Limb (tissue), 2 donors: ENCODE data around the gene SMAP1.

Experiments
- DNase-seq, 2 donors: peaks; one replicate each; pipeline ENCODE4 v3.0.0-alpha.2; 2016; ENCODE audit errors: extremely low spot score in 2 of 2

The SMAP1 gene

DNA sequence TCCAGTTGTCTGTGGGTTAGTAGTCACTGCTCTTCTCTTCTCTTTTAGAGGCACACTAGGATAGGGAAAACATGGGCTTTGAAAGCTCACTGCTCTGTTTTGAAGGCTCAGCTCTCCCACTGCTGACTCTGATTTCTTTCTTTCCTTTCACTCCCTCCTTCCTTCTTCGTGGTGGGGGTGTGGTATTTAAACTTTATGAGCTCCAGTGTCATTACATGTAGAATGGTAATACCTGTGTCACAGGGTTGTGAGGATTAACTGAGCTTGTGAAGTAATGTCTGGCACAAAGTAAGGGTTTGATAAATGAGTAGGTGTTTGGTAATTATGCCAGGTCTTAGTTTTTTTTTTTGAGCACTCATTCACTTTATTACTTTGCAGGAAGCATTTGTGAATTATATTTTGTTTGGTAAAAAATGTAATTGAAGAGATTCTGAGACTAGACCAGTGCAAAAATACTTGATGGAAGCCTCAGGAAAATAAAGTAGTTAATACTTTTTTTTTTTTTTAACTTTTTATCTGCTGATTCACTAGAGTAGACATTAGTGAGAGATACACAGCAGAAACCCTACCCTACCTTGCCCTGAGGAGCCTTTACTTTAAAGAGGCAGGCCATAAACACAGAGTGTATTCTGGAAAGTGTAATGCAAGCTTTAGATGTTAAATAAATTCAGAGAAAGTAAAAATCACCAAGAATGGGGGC lies 17.3 kb downstream of the SMAP1 start:
- DNase-seq = no peak

DNA sequence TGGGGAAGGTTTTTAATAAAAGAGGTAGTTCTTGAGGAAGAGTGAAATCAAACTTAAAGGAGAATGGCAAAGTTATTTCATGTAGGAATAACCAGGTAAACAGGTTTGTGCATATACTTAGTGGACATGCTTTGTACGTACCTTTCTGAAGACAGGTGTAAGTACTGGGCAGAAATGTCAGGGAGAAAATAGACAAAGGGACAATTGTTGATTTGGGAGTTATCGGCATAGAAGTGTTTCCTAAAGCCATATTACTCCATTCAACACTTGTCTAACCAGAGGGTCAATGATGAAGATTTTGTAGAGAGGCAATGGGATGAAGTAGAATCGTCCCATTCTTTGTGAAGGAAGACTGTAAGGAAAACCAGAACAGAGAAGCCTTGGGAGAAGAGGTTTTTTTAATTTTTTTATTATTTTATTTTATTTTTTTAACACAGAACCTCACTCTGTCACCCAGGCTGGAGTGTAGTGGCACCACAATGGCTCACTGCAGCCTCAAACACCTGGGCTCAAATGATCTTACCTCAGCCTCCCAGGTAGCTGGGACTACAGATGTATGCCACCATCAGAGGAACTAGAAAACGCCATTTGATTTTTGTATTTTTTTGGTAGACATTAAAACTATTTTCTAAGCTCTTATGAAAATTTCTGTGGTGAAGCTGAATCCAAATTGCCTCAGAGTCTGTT lies 18.0 kb downstream of the SMAP1 start:
- no peak for DNase-seq

DNA sequence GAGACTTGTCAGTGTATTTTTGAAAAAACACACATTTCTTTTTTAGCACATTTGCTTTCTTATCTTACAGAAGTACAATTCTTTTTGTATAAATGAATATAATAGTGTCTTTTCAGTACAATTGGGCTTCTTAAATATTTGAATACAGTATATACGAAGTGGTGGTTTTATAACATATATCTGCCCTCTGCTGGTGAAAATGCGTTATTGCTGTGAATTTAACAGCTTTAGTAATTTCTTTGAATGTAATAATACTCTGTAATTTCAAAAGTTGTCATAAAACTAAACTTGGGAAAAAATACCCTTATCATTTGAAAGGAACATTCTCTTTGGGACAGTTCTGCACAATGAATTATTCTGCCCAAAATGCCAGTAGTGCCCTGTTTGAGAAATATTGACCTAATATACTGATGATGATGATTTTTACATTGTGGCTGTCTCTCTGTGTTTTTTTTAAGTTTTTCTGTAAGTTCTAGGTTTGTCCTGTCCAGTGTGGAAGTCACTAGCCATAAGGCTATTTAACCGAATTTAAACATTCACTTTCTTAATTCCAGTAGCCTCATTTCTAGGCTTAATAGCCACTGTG lies 19.0 kb downstream of the SMAP1 start:
- peak in 1 of 2 donors; percentile 70 for DNase-seq

DNA sequence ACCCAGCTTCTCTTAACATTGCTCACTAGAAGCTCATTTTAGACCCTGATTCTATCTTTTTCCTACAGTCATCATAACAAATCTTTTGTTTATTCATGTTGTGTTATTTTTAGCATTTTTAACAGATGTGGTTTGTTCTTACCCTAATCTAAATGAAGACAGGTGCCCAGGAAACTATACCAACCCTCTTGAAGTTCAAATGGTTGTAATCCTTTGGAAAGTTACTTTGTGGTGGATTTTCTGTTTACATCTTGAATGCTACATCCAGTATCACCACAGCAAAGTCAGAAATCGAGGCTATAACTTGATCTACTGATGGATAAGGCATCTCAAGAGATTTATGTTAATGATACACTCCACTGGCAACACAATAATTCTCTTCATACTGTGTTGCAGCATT lies 26.2 kb downstream of the SMAP1 start:
- DNase-seq = no peak

DNA sequence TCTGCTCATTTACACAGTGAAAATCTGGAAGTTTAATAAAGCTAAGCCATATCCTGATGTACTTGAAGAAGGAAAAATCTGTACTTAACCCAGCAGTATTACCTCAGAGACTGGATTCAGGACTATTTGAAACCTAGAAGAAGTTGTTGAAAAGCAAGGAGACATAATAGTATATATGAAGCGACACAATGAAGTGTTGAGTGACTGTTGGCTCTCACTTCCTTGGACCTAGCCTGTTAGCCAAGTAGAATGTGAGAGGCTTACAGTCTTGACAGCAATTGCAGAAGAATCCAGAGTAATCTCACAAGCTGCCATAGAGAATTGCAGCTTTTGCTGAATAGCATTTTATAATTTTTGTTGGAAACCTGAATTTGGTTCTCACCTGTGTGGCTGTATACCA lies 26.7 kb downstream of the SMAP1 start:
- no peak for DNase-seq

DNA sequence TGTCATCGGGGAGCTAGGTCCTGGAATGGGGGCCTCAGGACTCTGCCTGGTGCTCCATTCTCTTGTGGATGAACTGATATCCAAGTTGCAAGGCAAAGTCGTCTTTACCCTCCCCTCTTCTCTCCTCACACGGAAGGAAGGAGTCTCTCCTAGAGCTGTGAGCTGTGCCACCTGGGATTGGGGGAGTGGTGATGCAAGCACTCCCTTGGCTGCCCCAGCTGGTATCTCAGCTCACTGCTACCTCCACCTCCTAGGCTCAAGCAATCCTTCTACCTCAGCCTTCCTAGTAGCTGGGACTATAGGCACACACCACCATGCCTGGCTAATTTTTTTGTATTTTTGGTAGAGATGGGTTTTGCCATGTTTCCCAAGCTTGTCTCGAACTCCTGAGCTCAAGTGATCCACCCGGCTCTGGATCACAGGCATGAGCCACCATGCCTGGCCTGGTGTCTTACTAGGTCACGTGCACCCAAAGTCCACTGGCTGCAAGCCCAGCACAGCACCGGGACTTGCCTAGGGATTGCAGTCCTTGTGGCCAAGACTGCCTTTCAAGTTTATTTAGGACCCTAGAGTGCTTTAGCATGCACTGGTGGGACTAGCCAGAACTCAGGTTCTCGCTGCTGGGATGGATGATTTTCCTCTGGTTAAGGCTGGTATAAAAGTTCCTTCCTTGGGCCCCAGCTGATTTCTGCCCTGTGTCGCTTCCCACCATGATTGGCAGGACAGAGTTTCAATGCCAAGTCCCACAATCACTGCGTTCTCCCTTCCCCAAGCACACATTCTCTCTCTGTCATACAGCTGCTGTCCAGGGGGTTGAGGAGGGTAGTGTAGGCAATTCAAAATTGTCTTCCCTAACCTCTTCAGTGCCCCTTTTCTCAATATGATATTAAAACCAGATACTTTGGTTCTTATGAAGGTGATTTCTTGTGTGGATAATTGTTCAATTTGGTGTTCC lies 33.5 kb downstream of the SMAP1 start:
- DNase-seq = no peak

DNA sequence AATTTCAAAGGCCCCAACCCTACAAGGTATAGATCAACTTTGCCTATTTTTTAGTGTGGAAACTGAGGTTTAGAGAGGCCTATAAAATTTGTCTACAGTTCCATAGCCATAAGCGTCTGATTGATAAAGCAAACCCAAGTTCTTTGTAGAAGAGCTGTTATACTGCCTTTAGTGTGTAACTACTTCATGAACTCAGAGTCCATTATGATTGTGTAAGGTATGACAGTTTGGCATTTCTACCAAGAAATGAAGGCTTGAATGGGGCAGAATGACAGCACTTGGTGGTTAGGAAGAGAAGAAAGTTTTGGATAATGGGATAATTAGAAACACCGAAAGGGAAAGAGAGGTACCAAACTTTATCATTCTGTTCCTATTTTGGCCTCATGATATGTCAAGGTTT lies 38.1 kb downstream of the SMAP1 start:
- no peak for DNase-seq

DNA sequence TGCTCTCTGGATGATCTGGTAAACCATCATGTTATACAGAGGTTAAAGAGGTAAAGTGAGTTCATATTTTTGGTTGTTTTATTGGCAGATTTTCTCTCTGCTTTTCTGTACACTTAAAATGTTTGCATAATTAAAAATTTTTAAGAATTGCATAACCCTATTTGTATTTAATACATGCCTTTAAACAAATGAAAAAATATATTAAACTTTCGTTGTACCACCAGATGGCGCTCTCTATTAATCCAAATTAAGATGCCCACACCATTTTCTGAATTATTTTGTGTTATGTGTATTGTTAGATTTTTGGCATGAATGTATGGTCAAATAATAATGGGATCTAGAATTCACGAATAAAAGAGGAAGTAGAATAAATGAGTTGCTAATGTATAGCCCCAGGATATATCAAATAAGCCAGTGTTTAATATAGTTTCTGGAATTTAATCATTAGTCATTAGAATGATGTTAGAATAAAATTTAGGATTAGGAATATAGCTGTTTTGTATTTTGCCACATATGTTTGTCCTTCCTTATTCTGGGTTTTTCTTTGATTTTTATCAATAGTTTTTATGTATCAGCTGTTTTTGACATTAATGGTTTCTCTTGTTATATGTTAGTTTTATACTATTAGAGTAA lies 38.9 kb downstream of the SMAP1 start:
- peak in 1 of 2 donors; percentile 72 for DNase-seq

DNA sequence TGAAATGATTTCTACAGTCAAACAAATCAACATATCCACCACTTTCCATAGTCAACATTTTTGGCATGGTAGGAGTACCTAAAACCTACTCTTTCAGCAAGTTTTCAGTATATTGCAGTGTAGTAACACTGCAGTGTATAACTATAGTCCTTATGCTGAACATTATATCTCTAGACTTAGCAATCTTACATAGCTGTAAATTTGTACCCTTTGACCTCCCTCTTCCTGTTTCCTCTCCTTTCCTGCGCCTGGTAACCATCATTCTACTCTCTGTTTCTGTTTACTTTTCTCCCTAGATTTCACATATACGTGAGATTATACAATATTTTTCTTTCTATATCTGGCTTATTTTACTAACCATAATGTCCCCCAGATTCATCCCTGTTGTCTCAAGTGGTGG lies 40.2 kb downstream of the SMAP1 start:
- DNase-seq = no peak

DNA sequence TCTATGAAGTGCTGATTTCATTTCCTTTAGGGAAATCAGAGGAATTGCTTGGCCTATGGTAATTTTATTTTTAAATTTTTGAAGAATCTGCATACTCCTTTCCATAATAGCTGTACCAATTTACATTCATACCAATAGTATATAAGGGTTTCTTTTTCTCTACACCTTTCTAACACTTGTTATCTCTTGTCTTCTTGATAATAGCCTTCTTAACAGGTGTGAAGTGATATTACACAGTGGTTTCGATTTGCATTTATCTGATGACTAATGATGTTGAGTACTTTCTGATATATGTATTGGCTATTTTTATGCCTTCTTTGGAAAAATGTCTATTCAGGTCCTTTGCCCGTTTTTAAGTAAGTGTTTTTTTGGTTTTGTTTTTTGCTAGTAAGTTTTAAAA lies 40.8 kb downstream of the SMAP1 start:
- no peak for DNase-seq

DNA sequence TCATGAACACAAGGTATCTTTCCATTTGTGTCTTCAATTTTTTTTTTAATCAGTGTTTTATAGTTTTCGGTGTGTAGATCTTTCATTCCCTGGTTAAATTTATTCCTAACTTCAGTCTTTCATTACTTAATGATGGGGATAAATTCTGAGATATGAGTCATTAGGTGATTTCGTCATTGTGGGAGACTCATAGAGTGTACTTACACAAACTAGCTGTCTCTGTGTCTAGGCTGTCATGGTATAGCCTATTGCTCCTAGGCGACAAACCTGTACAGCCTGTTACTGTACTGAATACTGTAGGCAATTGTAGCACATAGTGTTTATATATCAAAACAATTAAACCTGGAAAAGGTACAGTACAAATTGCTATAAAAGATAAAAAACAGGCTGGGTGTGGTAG lies 42.1 kb downstream of the SMAP1 start:
- DNase-seq = no peak

DNA sequence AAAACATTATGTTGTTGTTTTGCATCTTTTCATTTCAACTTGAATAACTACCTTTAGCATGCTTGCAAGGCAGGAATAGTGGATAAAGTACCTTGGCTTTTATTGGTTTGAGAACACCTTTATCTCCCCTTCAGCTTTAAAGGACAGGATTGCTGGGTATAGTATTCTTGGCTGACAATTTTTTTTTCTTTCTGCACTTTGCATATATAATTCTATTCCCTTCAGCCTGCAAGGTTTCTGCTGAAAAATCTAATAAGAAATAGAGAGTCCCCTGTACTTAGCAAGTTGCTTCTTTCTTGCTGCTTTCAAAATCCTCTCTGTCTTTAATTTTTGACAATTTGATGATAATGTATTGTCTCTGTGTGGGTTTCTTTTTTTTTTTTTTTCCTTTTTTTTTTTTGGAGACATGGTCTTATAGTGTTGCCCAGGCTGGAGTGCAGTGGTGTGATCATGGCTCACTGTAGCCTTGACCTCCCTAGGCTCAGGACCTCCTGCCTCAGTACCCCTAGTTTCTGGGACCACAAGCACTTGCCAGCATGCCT lies 47.1 kb downstream of the SMAP1 start:
- DNase-seq = no peak

DNA sequence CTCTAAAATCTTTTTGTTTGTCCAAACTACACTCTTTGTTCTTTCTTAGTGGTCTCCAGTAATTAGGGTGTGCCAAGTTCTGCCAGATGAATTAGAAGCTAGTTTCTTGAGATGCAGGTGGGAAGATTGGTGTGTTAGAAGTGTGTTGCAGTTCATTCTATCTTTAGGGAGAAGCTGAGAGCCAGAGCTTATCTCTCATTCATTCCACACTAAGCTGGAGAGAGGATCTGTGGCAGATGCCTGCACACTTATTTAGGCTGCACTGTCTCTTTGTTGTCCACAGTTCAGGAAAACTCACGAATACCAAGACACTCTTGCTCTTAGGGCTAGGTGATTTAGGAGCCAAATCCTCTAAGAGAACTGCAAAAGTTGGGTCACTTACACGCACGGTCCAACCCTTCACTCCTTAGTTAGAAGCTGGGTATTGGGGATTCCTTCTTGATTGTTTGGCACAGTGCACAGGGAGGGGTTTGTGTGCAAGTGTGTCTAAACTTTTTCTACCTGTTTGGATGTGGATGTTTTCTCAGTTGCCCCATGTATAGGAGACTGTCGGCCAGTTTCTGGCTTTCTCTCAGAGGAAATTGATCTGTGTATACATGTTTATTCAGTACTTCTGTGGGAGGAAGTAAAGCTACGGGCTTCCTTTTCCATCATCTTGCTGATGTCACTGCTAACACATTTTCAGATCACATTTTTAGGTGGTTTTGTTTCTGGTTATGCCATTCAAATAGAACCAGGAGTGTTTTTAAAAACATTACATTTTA lies 49.5 kb downstream of the SMAP1 start:
- no peak for DNase-seq

DNA sequence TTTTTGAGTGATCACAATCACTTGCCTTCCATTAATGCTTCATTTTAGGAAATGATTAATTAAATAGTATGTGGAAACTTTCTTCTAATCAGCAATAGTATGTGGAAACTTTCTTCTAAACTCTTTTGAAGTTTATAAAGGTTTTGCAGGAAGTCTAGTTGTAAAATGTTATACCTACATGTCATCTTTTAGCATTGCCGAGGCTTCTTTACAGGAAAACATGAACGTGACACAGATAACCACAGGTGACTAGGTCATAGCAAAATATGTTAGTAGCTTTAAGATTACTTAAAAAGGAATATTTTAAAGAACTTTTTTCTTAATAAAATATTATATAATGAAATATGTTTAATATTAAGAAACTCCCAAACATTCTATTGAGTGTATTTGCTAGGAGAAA lies 56.8 kb downstream of the SMAP1 start:
- DNase-seq = no peak

DNA sequence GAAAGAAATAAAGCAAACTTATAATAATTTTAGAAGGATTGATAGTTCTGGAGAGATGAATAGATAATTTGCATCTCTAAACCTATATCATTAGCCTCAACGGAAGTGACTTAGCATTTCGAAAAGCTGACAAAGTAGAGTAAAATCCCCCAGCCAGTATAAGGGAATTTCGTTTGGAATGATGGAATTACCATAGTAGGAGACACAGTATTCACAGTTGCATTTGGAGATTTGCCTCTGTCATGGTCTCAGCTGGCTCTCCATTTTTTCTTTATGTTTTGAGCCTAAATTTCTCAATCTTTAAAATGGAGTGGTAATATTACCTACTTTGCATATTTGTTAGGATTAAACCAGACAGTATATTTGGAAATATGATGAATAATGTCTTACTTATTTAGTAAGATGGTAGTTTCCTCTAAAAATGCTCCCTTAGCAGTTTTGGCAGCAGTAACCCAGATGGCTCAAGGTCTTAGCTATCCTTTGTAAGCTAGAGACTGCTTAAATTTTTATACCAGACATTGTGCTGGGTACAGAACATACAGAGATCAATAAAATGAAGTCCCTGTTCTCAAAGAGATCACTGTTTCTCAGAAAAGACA lies 58.2 kb downstream of the SMAP1 start:
- no peak for DNase-seq

DNA sequence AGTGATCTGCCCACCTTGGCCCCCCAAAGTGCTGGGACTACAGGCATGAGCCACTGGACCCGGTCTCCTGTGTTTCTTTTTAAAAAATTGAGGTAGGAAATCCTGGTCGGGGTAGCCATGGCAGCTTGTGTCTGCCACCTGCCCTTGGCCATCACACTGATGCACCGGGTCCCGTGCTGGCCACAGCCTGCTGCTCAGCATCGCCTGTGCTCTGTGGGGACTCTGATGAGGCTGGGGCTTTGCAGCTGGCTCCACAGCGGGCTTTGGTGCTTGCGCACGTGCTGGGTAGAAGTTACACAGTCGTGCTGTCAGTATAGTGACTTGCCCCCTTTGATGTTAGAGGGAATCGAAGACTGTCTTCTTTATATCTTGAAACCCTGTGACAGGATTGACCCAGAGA lies 66.7 kb downstream of the SMAP1 start:
- DNase-seq = no peak

DNA sequence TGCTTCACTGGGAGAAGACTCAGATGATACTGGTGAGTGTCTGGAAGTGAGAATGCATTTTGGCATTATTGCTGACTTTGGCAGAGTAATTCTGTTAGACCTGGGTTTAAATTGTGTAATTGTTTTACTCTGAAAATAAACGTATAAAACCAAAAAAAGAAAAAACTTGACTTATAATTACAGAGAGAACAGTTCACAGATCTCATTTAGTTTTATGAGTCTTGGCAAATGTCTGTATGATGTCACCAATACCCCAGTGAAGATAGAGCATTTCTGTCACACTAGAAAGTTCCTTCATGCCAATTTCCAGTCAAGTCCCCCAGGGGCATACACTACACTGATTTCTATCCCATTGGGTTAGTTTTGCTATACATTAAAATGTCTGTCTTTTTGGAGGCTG lies 67.3 kb downstream of the SMAP1 start:
- no peak for DNase-seq

DNA sequence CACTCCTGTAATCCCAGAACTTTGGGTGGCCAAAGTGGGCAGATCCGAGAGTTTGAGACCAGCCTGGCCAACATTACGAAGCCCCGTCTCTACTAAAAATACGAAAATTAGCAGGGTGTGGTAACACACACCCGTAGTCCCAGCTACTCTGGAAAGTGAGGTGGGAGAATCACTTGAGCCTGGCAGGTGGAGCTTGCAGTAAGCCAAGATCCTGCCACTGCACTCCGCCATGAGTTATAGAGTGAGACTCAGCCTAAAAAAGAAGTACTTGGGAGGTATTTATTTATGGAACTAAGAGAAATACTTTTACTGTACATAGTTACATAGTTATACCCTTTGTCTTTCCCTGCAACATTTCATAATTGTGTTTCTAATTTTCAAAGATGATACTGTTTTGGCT lies 67.8 kb downstream of the SMAP1 start:
- no peak for DNase-seq

DNA sequence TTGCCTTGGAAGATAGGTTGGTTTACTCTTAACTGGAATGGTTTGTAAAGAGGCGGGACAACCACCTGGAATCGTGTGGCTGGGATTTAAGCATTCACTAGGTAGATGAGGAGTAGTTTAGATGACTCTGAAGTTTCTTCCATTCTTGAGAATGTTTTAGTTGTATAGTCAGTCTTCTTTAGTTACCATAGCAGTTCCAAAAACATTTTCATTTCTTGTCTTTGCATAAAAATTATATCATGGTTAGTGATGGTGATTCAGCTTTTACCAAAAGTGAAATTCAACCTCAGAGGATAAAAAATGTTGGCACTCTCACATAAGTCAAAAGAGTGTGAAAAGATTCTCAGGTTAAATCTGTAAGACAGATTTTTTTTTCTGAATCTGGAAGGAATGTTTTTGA lies 70.3 kb downstream of the SMAP1 start:
- DNase-seq = no peak

DNA sequence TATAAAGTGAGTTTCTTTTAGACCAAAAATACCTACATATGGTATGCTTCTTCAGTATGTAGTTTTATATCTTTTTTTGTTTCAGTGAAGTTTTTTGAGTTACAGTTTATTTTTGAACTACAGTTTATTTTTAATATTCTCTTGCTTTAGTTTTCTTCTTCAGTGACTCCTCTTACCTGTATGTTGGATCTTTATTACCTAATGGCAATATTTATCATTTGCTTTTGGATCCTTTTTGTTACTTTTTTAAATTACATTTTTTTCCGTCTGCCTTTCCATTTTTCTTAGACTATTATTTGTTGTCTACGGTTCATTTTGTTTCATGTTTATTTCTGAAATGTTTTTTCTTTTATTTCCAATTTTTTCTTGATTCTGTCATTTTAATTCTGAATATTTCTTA lies 71.9 kb downstream of the SMAP1 start:
- no peak for DNase-seq
